SU-DHL-6 (cell line): Measurements from ENCODE around the gene ABCC2.

Experiments used
- H2AFZ ChIP-seq: fragments of 200-600 bp; sonication (generic); 2 replicates; pipeline ENCODE4 v1.6.1; 2014; ENCODE audit warnings: low read depth, mild to moderate bottlenecking, moderate library complexity, mixed read lengths, antibody characterized with exemption, low read length; ENCODE audit not compliant: severe bottlenecking
- H3F3A ChIP-seq: fragments of 200-600 bp; shearing (Covaris generic); 2 replicates; pipeline ENCODE4 v1.6.0; 2016; ENCODE audit warnings: antibody characterized with exemption, mild to moderate bottlenecking; ENCODE audit not compliant: insufficient read depth
- H3K27ac ChIP-seq: fragments of 200-600 bp; sonication (generic); 2 replicates; pipeline ENCODE4 v1.5.1; 2016; ENCODE audit warnings: low read depth, mild to moderate bottlenecking, low read length, moderate library complexity, mixed read lengths
- H3K27me3 ChIP-seq: fragments of 200-600 bp; sonication (generic), shearing (Covaris generic); 2 replicates; pipeline ENCODE4 v1.6.0; 2014; ENCODE audit warnings: mild to moderate bottlenecking, low read length
- H3K36me3 ChIP-seq: fragments of 200-600 bp; sonication (generic); 2 replicates; pipeline ENCODE4 v1.6.1; 2014; ENCODE audit warnings: mild to moderate bottlenecking, low read length, mixed read lengths
- H3K4me2 ChIP-seq: fragments of 300-600, 200-600 bp; shearing (Covaris generic), sonication (generic); 2 replicates; pipeline ENCODE4 v1.6.0; 2014; ENCODE audit warnings: low read length, low read depth, mild to moderate bottlenecking; ENCODE audit not compliant: poor library complexity, severe bottlenecking
- H3K4me3 ChIP-seq: fragments of 200-600 bp; sonication (generic); 2 replicates; pipeline ENCODE4 v1.5.1; 2014; ENCODE audit warnings: antibody characterized with exemption, low read length, mild to moderate bottlenecking, mixed read lengths; ENCODE audit not compliant: insufficient read depth, poor library complexity, severe bottlenecking
- H3K79me2 ChIP-seq: fragments of 200-600 bp; sonication (generic); 2 replicates; pipeline ENCODE4 v1.6.1; 2014; ENCODE audit warnings: mild to moderate bottlenecking, low read length, moderate library complexity; ENCODE audit not compliant: insufficient read depth
- H3K9ac ChIP-seq: fragments of 200-600 bp; sonication (generic); 2 replicates; pipeline ENCODE4 v1.7.0; 2014; ENCODE audit warnings: mild to moderate bottlenecking, low read length
- H3K9me2 ChIP-seq: fragments of 200-600 bp; sonication (generic); replicated peaks from 2 replicates; pipeline ENCODE4 v1.6.1; 2014; ENCODE audit warnings: low read length; ENCODE audit not compliant: insufficient read depth
- H3K9me3 ChIP-seq: fragments of 200-600 bp; sonication (generic); 2 replicates; pipeline ENCODE4 v1.6.1; 2014; ENCODE audit warnings: low read length, mixed read lengths; ENCODE audit not compliant: insufficient read depth
- H4K20me1 ChIP-seq: fragments of 200-600 bp; sonication (generic); 2 replicates; pipeline ENCODE4 v1.6.1; 2014; ENCODE audit warnings: low read depth, mild to moderate bottlenecking, antibody characterized with exemption, low read length, moderate library complexity, mixed read lengths
- EZH2phosphoT487 ChIP-seq: fragments of 200-600 bp; sonication (generic), shearing (Covaris generic); conservative IDR thresholded peaks from 2 replicates; pipeline ENCODE4 v1.6.1; 2018; ENCODE audit warnings: mild to moderate bottlenecking, antibody characterized with exemption, low read length, moderate library complexity, mixed read lengths
- TF ChIP-seq, protein P1 (sequence below): fragments of 200-600 bp; sonication (generic); IDR thresholded peaks from one replicate; pipeline ENCODE4 v1.5.1; 2017; ENCODE audit warnings: antibody characterized with exemption, mild to moderate bottlenecking, low read length, moderate library complexity; ENCODE audit not compliant: insufficient read depth, poor library complexity, severe bottlenecking

Gene ABCC2

GRCh38 chr10:99869581-99870122 is 87.2 kb downstream of the ABCC2 start:
- Histone ChIP-seq H3K79me2 (no peaks in the 10 kb centered on the region), H3K4me3 (no peak overlapping the region), H2AFZ (no peak overlapping the region), H3K9ac (no peak overlapping the region), H3K9me3 (no peaks in the 10 kb centered on the region), H3F3A (no peaks in the 10 kb centered on the region), H4K20me1 (no peaks in the 10 kb centered on the region), H3K27ac (no peak overlapping the region), H3K36me3 (no peaks in the 10 kb centered on the region), H3K4me2 (no peak overlapping the region), H3K27me3 (no peaks in the 10 kb centered on the region), H3K9me2 (no peaks in the 10 kb centered on the region)
- no peak for TF ChIP-seq EZH2phosphoT487
- TF ChIP-seq, protein P1, sequence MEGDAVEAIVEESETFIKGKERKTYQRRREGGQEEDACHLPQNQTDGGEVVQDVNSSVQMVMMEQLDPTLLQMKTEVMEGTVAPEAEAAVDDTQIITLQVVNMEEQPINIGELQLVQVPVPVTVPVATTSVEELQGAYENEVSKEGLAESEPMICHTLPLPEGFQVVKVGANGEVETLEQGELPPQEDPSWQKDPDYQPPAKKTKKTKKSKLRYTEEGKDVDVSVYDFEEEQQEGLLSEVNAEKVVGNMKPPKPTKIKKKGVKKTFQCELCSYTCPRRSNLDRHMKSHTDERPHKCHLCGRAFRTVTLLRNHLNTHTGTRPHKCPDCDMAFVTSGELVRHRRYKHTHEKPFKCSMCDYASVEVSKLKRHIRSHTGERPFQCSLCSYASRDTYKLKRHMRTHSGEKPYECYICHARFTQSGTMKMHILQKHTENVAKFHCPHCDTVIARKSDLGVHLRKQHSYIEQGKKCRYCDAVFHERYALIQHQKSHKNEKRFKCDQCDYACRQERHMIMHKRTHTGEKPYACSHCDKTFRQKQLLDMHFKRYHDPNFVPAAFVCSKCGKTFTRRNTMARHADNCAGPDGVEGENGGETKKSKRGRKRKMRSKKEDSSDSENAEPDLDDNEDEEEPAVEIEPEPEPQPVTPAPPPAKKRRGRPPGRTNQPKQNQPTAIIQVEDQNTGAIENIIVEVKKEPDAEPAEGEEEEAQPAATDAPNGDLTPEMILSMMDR, result no peak

- H3K27ac ChIP-seq, result no peak overlapping the region
- TF ChIP-seq, protein P1, result no peak
- TF ChIP-seq EZH2phosphoT487, result no peak
- no peak overlapping the region for H3K4me3 ChIP-seq
- no peaks in the 10 kb centered on the region for H3K36me3 ChIP-seq
- H3K9ac ChIP-seq, result no peak overlapping the region
- H2AFZ ChIP-seq, result no peak overlapping the region
- no peaks in the 10 kb centered on the region for H3K9me2 ChIP-seq
- H3K4me2 ChIP-seq, result no peak overlapping the region
- no peaks in the 10 kb centered on the region for H3K9me3 ChIP-seq
- no peaks in the 10 kb centered on the region for H4K20me1 ChIP-seq
- no peaks in the 10 kb centered on the region for H3K27me3 ChIP-seq
- no peaks in the 10 kb centered on the region for H3K79me2 ChIP-seq
- no peaks in the 10 kb centered on the region for H3F3A ChIP-seq
Measured at GRCh38 chr10:99870123-99870730, 87.8 kb downstream of the ABCC2 start.

- no peak overlapping the region for H3K4me2 ChIP-seq
Measured at GRCh38 chr10:99872367-99873162, 90.1 kb downstream of the ABCC2 start.

More at GRCh38 chr10:99872367-99873162, 90.1 kb downstream of the ABCC2 start:
- H3K9ac ChIP-seq, result no peak overlapping the region
- H3K9me2 ChIP-seq, result no peaks in the 10 kb centered on the region
- H3K79me2 ChIP-seq, result no peaks in the 10 kb centered on the region
- H3K4me3 ChIP-seq, result no peak overlapping the region
- H3K27me3 ChIP-seq, result no peaks in the 10 kb centered on the region
- H4K20me1 ChIP-seq, result no peaks in the 10 kb centered on the region
- no peak overlapping the region for H2AFZ ChIP-seq
- no peaks in the 10 kb centered on the region for H3K9me3 ChIP-seq
- no peaks in the 10 kb centered on the region for H3F3A ChIP-seq
- H3K27ac ChIP-seq, result no peak overlapping the region
- no peaks in the 10 kb centered on the region for H3K36me3 ChIP-seq
- TF ChIP-seq EZH2phosphoT487, result no peak
- TF ChIP-seq, protein P1, result no peak
